GM18907 (cell line): Measurements from ENCODE around the gene EXOC4.

Source experiments
- ATAC-seq: cut with Tn5 transposase; IDR thresholded peaks from one replicate; pipeline ENCODE4 v1.9.1; 2021; ENCODE audit warnings: mild to moderate bottlenecking, moderate library complexity; ENCODE audit not compliant: unreplicated experiment

Gene EXOC4

GRCh38 chr7:133360201-133360600 is 107.3 kb downstream of the EXOC4 start:
- ATAC-seq, result no peak

GRCh38 chr7:133361806-133362205 is 108.9 kb downstream of the EXOC4 start:
- ATAC-seq, result no peak

GRCh38 chr7:133364959-133365690 is 112.2 kb downstream of the EXOC4 start:
- ATAC-seq, result no peak

GRCh38 chr7:133365917-133366316 is 113.0 kb downstream of the EXOC4 start:
- ATAC-seq, result no peak

GRCh38 chr7:133367561-133367960 is 114.7 kb downstream of the EXOC4 start:
- ATAC-seq, result no peak

GRCh38 chr7:133369130-133369529 is 116.3 kb downstream of the EXOC4 start:
- no peak for ATAC-seq

GRCh38 chr7:133371616-133372015 is 118.7 kb downstream of the EXOC4 start:
- no peak for ATAC-seq

- no peak for ATAC-seq
Observed at GRCh38 chr7:133372337-133372736, 119.5 kb downstream of the EXOC4 start.

- ATAC-seq, result no peak
Observed at GRCh38 chr7:133376514-133376913, 123.6 kb downstream of the EXOC4 start.

GRCh38 chr7:133381965-133382364 is 129.1 kb downstream of the EXOC4 start:
- no peak for ATAC-seq

- ATAC-seq, result no peak
Observed at GRCh38 chr7:133382775-133383559, 130.1 kb downstream of the EXOC4 start.

- ATAC-seq, result no peak
Observed at GRCh38 chr7:133386205-133386604, 133.3 kb downstream of the EXOC4 start.

- ATAC-seq, result no peak
Observed at GRCh38 chr7:133389727-133390126, 136.8 kb downstream of the EXOC4 start.

GRCh38 chr7:133391206-133391605 is 138.3 kb downstream of the EXOC4 start:
- ATAC-seq, result no peak

- no peak for ATAC-seq
Observed at GRCh38 chr7:133394369-133394768, 141.5 kb downstream of the EXOC4 start.

GRCh38 chr7:133395551-133395950 is 142.7 kb downstream of the EXOC4 start:
- no peak for ATAC-seq

GRCh38 chr7:133398506-133398905 is 145.6 kb downstream of the EXOC4 start:
- no peak for ATAC-seq

GRCh38 chr7:133401225-133401624 is 148.3 kb downstream of the EXOC4 start:
- ATAC-seq, result no peak

GRCh38 chr7:133408212-133408611 is 155.3 kb downstream of the EXOC4 start:
- no peak for ATAC-seq

- no peak for ATAC-seq
Observed at GRCh38 chr7:133409421-133409820, 156.5 kb downstream of the EXOC4 start.

- ATAC-seq, result no peak
Observed at GRCh38 chr7:133409966-133410365, 157.1 kb downstream of the EXOC4 start.

GRCh38 chr7:133411395-133411794 is 158.5 kb downstream of the EXOC4 start:
- ATAC-seq, result no peak
